HPDE6-E6E7 (cell line): ENCODE data around the gene POLR3GL.
"Not testable (repeated sequence)": the region's sequence is repeated elsewhere in the genome, so short reads cannot be mapped to it uniquely, and the experiment has no call there.

Source experiments
- DNase-seq: peaks from one replicate; pipeline ENCODE4 v3.0.0; 2011; ENCODE audit warnings: missing footprints; ENCODE audit errors: extremely low spot score

The POLR3GL gene

GRCh38 chr1:145964328-145965118 is at the start of gene POLR3GL, which contains the start of gene ANKRD34A:
POLR3GL (plus strand) TSS chr1:145964690; CDS start chr1:145974866, 10,176 bp downstream.
ANKRD34A (minus strand) TSS chr1:145964575; CDS start chr1:145961759, 2,816 bp downstream.
- DNase-seq, result peak; percentile 87

GRCh38 chr1:145916745-145917144 is 47.7 kb upstream of the POLR3GL start:
- DNase-seq, result no peak

GRCh38 chr1:145917595-145917994 is 46.9 kb upstream of the POLR3GL start:
- DNase-seq, result no peak

GRCh38 chr1:145918144-145918991 is 46.1 kb upstream of the POLR3GL start, which contains the start of gene PEX11B:
PEX11B (minus strand) TSS chr1:145918717; CDS start chr1:145918688, 29 bp downstream.
- peak; percentile 81 for DNase-seq

- no peak for DNase-seq
Measured at GRCh38 chr1:145918992-145919939, 45.2 kb upstream of the POLR3GL start.

GRCh38 chr1:145920297-145920696 is 44.2 kb upstream of the POLR3GL start:
- not testable (repeated sequence) for DNase-seq

GRCh38 chr1:145922266-145922665 is 42.2 kb upstream of the POLR3GL start:
- no peak for DNase-seq

GRCh38 chr1:145926686-145927062 is 37.8 kb upstream of the POLR3GL start:
- DNase-seq, result no peak

GRCh38 chr1:145927063-145927886 is 37.2 kb upstream of the POLR3GL start, which contains the start of gene RBM8A:
RBM8A (minus strand) TSS chr1:145927484; CDS start chr1:145927426, 58 bp downstream.
- peak; percentile 85 for DNase-seq

GRCh38 chr1:145927916-145928643 is 36.4 kb upstream of the POLR3GL start:
- no peak for DNase-seq

GRCh38 chr1:145932522-145933009 is 31.9 kb upstream of the POLR3GL start:
- DNase-seq, result not testable (repeated sequence)

GRCh38 chr1:145935708-145936107 is 28.8 kb upstream of the POLR3GL start:
- DNase-seq, result no peak

GRCh38 chr1:145936247-145936646 is 28.2 kb upstream of the POLR3GL start:
- DNase-seq, result no peak

- no peak for DNase-seq
Measured at GRCh38 chr1:145937436-145937835, 27.1 kb upstream of the POLR3GL start.

- no peak for DNase-seq
Measured at GRCh38 chr1:145942405-145942804, 22.1 kb upstream of the POLR3GL start.

GRCh38 chr1:145942871-145943270 is 21.6 kb upstream of the POLR3GL start:
- no peak for DNase-seq

- no peak for DNase-seq
Measured at GRCh38 chr1:145944532-145944931, 20.0 kb upstream of the POLR3GL start.

GRCh38 chr1:145946477-145946986 is 18.0 kb upstream of the POLR3GL start:
- no peak for DNase-seq

- DNase-seq, result no peak
Measured at GRCh38 chr1:145947551-145947950, 16.9 kb upstream of the POLR3GL start.
